Measurements from ENCODE around the gene CTNND2. TPM values are rescaled to one million over a fixed set of nuclear protein-coding genes. Genes with fewer than 3 reads are reported as not detected.

Gene CTNND2
- total and polyA plus RNA-seq, 9 of the 15 experiments (the other 6 are each of a cell fraction or from before 2014, with no cell fraction given), result 0.03 to 0.35 TPM; not detected in 7

GRCh38 chr5:11815481-11815880 is 88.8 kb downstream of the CTNND2 start:
- Histone ChIP-seq H3K4me2 (ENCODE audit: insufficient read depth, low read length) (no peak overlapping the region), H3K9me3 (replicated peaks; ENCODE audit: control insufficient read depth, insufficient read depth, low read depth, low read length) (peaks cover 1% of the 10 kb centered on the region; the same call in 1 of the 2 replicates), H4K20me1 (replicated peaks; ENCODE audit: control insufficient read depth, insufficient read depth, low read length) (no peaks in the 10 kb centered on the region), H3K27ac (ENCODE audit: extremely low read depth, low read depth, low read length) (no peak overlapping the region), H2AFZ (ENCODE audit: low read depth, low read length) (no peak overlapping the region), H3K9ac (ENCODE audit: insufficient read depth in 1 of 2, low read depth in 2 of 2, low read length in 2 of 2) (no peak overlapping the region), H3K4me3 (no peak overlapping the region), H3K9me1 (ENCODE audit: control insufficient read depth, insufficient read depth, low read length) (no peaks in the 10 kb centered on the region), H3K79me2 (ENCODE audit: control insufficient read depth, insufficient read depth, low read length) (no peaks in the 10 kb centered on the region), H3K27me3 (ENCODE audit: control insufficient read depth in 2 of 2, insufficient read depth in 2 of 2, low read length in 2 of 2) (no peaks in the 10 kb centered on the region), H3K36me3 (ENCODE audit: control insufficient read depth, insufficient read depth, low read length) (no peaks in the 10 kb centered on the region), H3K4me1 (replicated peaks in 1 of 2; ENCODE audit: control insufficient read depth in 2 of 2, insufficient read depth in 2 of 2, low read length in 2 of 2) (no peaks in the 10 kb centered on the region)
- no TSS peak for BruUV-seq (replicated peaks)
- intact Hi-C loops (cut with micrococcal nuclease) (no loop called here), in situ Hi-C loops (cut with MboI) (no loop called here)
- TF ChIP-seq NCOA2 (IDR thresholded peaks at IDR 0.05; ENCODE audit: partially characterized antibody in 2 of 2), result no peak
- no peak for TF ChIP-seq GTF3C2 (IDR thresholded peaks at IDR 0.05; ENCODE audit: borderline replicate concordance, extremely low read depth, insufficient read length)
- TF ChIP-seq DMBX1 (CRISPR knock-in tag; IDR thresholded peaks at IDR 0.05; ENCODE audit: borderline replicate concordance), result no peak
- TF ChIP-seq NR0B1 (IDR thresholded peaks at IDR 0.05; ENCODE audit: partially characterized antibody), result no peak
- no peak for TF ChIP-seq ZNF133 (CRISPR knock-in tag; IDR thresholded peaks at IDR 0.05)
- no peak for TF ChIP-seq KAT7 (CRISPR knock-in tag; IDR thresholded peaks at IDR 0.05; ENCODE audit: borderline replicate concordance)
- no peak for TF ChIP-seq AFF1 (IDR thresholded peaks at IDR 0.05; ENCODE audit: low read depth in 1 of 2, partially characterized antibody in 2 of 2)
- no peak for TF ChIP-seq L3MBTL2 (IDR thresholded peaks at IDR 0.05)
- no peak for TF ChIP-seq KDM1A (IDR thresholded peaks at IDR 0.05)
- TF ChIP-seq CEBPB (tag; IDR thresholded peaks at IDR 0.05), result no peak
- TF ChIP-seq ZBED1 (IDR thresholded peaks at IDR 0.05), result no peak
- POLR2A ChIA-PET, result no interaction called here
- FAIRE-seq (no peak), ATAC-seq (no peak), DNase-seq (ENCODE audit: extremely low read depth in 1 of 4, low spot score in 3 of 4) (no peak)
- WGBS (ENCODE audit: insufficient coverage, low coverage, missing lambda C conversion rate), result 0% methylated on average over 3 of the region's 3 CpGs
- CTCF ChIA-PET (ENCODE audit: low intra/inter-chr PET ratio), result no interaction called here

Data from K562 (cell line).